Stimulated activated CD8-positive, alpha-beta memory T cell treated with anti-CD3 and anti-CD28 coated beads, Interleukin-15, amount 100 ng/mL, for 1 hour (primary cell): Measurements from ENCODE around the gene MRPL40.
A peak's percentile ranks its signal among the peaks of the same experiment; 100 is the strongest.

Experiments
- DNase-seq: peaks from one replicate; pipeline ENCODE4 v3.0.0-alpha.2; 2020; ENCODE audit warnings: low read depth

Gene MRPL40

DNA sequence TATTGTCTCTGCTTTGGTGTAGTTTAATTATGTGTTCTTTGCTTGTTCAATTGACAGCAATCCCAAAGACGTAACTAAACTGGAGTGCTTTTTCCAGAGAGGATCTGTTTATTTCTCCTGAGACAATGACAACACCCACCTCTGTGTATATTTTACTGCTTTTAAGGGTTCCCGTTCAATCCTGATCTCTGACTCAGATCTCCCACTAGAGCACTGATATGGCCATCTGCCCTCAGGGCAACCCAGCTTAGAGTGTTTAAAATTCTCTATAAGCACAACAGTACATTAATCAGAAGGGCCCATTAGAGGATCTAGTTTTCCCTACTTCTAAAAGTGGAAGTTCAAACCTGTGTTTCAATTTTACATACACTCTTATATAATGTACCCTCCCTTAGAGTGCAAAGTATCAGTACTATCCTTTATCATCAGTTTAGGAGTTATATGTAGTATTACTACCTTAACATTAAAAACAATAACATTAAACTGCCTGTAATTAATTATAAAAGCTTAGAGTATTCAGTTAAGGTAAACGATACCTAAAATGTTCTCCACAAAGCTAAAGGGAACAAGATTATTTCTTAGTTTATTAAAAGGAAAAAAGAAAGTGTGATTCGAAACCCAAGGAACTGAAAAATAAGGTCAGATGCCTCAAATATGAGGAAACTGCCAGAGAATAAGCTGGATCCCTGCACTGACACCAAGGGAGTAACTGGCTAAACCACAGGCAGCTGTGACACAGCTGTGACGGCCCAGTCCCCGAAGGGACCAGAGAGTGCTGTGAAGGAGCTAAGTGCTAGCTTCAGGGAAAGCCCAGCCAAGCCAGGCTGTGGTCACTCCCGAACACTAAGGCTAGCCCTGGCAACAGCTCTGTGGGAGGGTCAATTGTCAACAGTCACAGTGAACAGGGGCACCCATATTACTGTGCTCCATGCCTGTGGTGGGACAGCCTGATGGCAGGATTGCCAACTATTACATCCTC lies 31.4 kb downstream of the MRPL40 start:
- DNase-seq, result no peak

DNA sequence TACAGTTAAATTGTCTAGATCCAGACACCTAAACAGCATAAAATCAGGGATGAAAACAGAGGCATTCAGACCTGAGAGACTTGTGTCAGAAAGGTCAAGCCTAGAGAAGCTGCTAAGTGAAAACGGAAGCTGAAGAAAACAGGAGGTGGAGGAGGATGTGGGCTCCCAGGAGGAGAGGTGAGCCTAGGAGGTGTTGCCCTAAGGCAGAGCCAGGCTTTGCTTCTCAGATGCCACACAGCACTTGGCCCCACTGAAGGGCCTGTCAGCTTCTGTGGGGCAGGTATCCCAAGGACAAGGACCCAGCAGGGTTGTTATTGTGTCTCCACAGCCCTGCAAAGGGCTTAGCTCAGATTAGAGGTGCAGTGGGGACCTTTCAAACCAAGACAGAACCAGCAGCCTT lies 32.2 kb downstream of the MRPL40 start:
- DNase-seq, result no peak

DNA sequence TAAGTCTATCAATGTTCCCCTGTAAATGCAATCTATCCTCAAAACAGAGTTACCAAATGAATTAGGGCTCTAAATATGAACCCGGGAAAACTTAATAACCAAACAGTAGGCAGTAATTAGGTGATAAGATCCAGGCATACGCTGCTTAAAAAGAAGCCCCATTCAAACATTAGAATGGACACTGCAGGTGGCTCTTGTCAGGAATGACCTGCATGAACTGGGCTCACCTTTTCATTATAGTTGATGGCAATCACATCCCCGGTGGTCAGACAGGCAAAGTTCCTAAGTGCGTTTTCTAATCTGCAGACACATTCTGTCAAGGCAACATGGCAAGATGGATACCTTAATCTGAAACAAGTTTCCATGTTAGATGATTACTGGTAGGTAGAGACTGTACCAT lies 32.6 kb downstream of the MRPL40 start:
- no peak for DNase-seq

DNA sequence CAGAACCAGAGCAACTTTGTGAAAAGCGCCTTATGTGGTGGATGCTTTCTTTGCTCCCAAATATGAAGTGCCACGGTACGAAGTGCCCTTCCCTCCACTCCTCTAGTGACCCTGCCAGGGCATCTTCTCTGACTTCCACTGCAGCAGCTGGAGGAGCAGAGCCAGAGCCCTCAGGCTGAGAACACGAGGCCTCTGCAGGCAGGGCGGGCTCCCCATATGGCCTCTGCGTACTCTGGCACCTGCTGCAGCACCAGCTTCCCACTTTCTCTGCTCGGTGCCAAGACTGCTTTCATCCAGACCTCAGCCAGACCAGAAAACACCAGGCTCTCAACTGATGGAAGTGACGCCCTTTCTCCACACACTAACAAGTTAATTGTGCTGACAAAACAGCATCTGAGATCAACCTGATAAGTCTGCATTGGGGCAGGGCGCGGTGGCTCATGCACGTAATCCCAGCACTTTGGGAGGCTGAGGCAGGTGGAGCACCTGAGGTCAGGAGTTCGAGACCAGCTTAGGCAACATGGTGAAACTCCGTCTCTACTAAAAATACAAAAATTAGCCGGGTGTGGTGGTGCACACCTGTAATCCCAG lies 33.9 kb downstream of the MRPL40 start:
- no peak for DNase-seq

DNA sequence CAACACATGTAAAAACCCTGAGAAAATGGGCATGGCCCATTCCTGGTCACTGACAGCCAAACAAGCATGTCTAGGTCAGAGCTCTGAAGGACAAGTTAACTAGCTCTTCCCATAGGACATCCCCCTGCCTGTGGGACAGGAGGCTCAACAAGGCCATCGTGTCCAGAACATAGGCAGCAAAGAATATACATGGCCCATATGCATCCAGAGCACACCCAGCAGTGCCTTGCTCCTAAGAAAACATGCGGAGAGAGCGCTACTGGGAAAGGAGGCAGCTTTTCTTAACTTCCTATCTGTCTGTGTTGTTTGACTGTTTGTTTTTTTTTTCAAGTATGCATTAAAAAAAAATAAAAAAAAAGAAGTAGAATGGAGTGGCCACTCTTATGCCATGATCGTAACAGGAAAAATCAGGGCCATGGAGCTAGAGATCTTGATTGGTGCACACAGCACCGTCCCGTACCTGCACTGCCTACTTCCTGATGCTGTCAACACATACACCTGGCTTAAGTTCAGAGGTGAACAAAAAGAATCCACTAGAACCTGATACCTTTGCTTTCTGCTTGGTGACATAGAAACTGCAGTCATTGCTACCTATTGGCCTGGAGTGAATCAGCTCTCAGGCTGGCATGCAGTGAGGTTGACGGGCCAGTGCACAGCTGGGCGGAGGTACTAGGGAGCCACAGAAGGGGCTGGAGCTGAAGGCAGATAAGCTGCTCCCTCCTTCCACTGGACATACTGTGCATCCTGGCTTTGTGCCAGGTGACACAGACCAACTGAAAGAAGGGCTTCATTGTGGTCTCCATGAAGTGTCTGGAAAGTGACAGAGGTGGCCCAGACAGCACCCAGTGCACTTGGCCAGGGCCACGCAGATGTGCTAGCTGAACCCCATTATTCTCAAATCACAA lies 34.8 kb downstream of the MRPL40 start:
- DNase-seq, result no peak

DNA sequence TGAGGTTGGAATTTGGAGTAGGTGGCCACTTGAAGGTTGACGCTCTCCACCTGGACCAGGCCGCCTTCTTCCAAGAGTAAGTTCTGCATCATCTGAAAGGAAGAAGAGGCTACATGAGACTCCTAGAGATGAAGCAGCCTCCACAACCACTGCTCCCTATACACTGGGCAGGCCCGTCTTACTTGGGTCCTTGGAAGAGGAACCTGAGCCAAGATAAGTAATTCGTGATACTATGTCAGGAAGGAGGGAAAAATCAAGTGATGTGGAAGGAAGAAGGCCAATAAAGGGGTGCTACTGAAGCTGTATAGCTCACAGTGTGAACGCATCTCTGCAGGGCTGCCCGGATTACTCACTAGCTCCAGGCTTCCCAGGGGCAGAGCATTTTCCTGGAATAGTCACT lies 35.6 kb downstream of the MRPL40 start:
- no peak for DNase-seq

DNA sequence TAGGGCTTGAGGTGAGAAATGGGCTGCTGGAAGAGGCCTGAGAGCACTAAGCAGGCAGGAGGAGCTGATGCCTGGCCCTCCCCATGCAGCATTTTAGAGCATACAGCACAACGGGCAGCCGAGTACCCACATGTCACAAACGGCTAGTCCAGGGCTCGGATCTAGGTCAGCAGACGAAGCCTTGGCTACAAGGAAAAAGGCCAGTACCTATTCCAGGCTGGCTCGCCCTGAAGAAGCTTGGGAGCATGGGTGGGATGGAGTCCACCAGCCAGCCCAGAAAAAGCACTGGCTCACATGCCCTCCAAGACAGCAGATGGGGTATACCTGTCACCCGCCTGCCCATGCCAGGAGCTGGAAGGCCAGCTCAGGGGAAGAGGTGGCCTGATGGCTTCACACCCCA lies 37.1 kb downstream of the MRPL40 start:
- no peak for DNase-seq

DNA sequence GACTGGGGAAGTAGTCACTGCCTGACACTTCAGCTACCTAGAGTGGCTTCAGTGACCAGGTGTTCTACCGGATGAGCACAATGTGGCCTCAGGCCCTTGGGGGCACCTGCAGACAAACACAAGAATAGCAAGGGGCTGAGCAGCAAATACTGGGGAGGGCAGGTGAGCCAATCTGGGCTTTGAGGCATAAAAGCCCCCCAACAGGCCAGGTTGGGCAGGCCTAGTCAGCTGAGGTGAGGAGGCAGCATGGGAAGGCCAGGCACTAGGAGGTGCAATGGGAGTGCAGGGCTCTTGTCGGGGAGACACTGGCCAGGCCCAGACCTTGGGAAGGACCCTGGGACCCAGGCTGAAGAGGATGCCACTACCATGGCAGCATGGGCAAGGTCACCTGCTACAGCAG lies 37.7 kb downstream of the MRPL40 start:
- no peak for DNase-seq

DNA sequence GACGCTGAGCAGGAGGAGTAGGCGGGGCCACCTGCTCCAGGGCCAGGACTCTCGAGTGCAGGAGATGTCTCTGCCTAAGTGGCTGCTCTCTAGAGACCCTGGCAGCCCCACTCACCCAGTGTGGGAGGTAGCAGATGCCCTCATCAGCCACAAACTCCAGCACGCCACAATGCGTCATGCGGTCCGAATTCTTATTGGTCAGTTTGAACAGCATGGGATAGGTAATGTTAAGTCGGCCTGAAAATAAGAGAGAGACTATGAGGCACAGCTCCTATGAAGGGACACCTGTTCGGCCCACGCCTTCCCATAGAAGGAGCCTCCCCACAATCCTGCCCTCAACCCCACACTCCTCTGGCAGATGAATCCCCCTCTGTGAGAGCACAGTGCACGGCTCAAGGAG lies 39.2 kb downstream of the MRPL40 start:
- no peak for DNase-seq

DNA sequence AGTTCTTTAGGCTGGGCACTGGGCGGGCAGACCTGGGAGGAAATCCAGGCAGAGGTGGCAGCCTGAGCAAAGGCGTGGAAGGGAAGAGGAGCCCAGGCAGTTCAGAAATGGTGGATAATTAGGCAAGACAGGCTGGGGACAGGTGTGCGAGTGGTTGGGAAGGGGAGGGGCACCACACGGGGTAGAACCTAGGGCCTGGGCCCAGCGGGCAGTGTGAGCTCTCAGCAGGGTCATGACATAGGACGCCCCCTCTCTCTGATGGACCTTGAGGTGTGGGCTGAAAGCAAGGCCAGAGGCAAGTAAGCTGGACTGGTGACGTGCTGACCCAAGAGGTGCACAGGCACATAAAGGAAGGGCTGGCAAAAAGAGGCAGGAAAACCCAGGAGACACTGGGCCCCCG lies 39.9 kb downstream of the MRPL40 start:
- no peak for DNase-seq

DNA sequence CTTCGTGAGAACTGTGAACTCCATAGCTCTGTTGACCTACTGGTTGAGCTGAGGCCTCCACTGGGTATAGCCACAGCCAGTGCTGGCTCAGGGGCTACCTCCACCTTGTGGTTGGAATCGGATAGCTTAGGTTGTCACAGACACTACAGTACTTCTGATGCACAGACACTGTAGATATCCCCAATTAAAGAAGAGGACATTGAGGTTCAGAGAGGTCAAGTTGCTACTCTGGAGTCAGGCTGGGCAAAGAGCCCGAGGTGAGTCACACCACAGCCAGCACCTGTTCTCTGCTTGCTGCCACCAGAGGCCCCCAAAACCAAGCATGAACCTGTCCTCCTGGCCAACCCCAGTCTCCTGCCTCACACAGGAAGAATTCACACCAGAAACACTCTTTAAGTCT lies 41.2 kb downstream of the MRPL40 start:
- no peak for DNase-seq

DNA sequence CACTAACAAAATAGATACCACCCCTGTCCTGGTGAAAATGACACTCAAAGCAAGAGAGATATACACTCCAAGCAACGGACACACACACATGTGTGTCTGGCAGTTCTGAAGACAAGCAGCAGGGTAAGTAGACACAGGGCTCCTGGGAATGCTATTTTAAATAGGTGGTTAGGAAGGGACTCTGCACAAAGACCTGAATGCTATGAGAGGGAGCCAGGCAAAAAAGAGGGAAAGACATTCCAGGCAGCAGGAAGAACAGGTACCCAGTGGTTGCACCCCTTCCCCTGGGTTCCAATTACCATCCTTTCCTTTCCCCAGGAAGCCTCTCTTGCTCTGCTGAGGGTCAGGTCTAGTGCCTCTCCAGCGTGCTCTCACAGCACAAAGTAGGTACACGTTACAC lies 43.7 kb downstream of the MRPL40 start:
- no peak for DNase-seq

DNA sequence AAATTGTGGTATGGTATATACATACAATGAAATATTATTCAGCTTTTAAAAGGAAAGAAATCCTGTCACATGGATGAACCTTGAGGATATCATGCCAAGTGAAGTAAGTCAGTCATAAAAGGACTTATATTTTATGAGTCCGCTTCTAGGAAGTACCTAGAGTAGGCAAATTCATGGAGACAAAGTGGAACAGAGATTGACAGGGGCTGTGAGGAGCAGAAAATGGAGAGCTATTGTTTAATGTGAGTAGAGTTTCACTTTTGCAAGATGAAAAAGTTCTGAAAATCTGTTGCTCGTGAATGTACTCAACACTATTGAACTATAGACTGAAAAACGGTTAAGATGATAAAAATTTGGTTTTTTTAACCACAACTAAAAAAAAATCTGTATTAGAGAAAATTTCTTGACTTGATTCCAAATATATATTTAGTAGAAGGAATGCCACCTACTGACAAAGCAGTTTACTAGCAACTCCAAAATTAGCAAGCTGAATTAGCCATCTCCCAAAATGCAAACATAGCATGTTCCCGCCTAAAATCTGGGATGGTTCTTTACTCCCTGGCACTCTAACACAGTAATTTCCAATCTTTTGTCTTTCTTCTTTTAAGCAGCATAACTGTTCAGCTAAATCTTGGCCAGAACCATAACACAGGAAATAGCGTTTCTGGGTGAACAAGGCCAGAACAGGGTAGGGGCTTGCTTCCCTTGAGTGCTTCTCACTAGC lies 45.1 kb downstream of the MRPL40 start:
- DNase-seq, result no peak

DNA sequence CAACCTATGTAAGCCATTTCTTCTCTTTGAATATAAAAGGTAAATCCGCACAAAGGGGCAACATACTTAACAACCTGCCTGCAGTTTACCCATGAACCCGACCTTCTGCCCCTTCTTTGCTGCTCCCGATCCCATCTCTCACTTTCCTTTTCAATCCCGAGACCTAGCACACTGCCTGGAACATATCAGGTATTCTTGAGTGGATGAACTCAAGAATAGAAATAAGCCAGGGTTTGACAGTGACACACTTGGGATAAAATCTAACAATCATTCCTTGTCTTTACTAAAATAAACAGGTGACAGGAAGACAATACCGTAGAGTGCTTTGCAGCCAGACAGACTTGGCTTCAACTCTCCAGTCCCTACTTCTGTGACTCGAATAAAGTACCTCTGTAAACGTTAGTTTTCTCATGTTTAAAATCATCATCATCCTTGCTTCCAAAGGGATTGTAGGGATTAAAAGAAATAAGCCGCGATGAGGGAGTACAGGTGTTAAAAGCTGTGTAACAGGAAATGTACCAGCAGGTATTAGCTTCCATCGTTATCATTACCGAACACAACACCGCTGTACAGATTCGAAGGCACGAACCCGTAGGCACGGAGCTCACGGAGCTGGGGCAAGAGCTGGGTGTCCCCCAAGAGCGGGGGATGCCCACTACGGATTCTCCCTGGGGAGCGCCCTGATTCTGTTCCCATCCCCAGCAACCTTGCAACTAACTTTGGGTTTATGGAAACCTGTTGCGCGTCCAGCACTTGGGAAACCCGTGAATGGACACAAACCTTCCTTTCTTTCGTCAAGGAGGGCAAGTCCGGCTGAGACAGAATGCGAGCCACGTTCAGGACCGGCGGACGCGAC lies 45.9 kb downstream of the MRPL40 start:
- DNase-seq, result no peak

DNA sequence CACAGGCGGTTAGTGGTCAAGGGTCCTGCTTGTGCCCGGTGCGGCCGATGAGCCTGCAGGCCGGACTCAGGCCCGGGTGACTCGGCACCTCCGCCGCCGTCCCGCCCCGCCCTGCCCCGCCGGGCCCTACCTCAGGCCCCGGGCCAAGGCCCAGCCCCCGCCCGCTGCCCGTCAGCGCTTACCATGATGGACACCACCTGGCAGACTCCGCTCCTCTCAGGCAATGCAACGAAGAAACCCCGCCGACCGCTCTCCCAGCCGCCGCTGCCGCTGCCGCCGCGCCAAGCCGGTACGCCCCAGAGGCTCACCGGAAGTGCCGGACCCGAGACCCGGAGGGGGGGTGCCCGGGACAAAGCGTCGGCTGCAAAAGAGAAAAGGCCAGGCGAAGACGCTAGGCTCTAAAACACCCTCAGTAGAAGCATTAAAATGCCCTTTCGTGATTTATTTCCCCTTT lies 46.6 kb downstream of the MRPL40 start, which contains the start of gene UFD1:
UFD1 (minus strand) TSS at position 293 of the 454 bp plus-strand sequence; CDS start at position 185, 108 bp downstream.
- DNase-seq, result peak; percentile 54

DNA sequence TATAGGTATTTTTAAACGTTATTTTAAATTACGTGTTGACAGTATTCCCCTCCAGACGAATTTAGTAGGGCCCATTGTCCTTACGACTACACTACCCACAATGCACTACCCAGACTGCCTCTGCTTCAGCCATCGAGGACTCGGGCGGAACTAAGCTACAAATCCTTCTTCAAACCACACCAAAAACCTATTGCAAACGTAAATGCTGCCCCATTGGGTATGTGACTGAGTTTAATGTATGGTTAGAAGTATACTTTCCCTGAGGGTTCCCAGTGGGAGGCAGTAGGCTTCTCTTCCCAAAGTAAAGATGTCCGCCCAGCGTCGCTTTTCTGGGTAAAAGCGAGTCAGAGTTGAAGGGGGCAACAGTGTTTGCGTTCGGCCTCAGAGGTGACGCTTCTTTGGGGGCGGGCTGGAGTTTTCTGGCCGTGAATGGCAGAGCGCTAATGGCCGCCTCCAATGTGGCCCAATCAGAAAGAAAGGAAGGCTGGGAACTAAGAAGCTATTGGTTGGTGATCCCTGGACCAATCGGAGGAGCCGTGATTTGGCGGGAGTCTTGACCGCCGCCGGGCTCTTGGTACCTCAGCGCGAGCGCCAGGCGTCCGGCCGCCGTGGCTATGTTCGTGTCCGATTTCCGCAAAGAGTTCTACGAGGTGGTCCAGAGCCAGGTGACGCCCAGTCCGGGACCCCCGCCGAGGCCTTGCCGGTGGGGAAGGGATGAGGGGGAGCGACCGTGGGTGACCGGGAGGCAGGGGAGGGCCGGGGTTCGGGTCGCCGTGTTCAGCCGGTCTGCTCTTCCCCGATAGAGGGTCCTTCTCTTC lies 47.2 kb downstream of the MRPL40 start, which contains the start of gene CDC45:
CDC45 (plus strand) TSS at position 566 of the 818 bp plus-strand sequence; CDS start at position 615, 49 bp downstream.
- peak; percentile 83 for DNase-seq

DNA sequence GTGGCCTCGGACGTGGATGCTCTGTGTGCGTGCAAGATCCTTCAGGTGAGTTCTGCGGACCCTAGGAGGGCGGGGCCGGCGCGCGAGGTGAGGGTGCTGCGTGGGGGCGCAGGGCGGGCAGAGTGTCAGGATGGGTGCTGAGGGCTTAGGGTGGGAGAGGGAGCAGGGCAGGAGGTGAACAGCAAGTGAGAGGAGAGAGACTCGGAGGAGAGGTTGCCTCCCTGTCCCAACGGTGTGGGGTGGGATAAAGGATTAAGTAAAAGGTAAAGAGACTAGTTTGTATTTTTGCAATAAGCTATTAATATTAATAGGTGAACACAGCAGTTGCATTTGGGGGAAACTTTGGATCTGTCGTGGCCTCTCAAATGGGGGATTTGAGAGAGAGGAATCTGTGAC lies 47.8 kb downstream of the MRPL40 start:
- DNase-seq, result no peak

DNA sequence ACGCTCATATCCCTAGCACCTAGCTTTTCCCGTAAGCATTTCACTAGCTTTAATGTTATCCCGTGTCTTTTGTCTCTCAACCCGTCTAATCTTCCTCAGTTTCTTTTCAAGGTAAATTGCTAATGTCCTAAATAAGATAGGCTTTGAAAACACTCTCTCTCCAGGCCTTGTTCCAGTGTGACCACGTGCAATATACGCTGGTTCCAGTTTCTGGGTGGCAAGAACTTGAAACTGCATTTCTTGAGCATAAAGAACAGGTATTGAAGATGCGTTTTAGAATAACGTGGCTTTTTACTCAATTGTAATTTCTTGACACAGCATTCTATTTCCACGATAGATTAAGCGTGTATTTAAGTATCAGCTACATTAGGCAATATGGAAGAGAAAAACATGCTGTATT lies 48.4 kb downstream of the MRPL40 start:
- DNase-seq, result no peak

DNA sequence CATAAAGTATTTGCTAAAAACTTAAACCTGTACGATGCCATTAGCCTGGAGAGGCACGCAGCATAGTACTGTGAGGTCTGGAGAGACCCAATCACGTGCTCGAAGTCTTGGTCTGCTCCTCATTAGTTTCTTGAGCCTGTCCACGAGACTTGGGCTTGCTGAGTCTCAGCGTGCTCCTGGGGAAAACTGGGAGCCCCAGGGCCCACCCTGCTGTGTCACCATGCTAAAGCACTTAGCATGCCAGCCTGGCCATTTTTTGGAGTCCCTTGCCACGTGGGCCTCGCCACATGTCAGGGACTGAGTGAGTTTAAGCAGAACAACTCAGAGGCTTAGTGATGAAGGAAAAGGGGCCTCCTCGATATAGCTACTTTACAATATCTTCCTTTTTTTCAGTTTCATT lies 50.0 kb downstream of the MRPL40 start:
- no peak for DNase-seq
